NCI-H82 treated with DMSO at 0.1 percent for 48 hours (cell line): ENCODE results near the gene DGKG.

Experiments
- DNase-seq: peaks from one replicate; lab custom pipeline; 2025; ENCODE audit not compliant: unreplicated experiment; lab: John Stamatoyannopoulos, UW

DGKG gene

GRCh38 chr3:186118692-186119091 lies 243.3 kb downstream of the DGKG start:
- DNase-seq = no peak

- DNase-seq = no peak
Measured at GRCh38 chr3:186117521-186118134, 244.4 kb downstream of the DGKG start.

GRCh38 chr3:186115239-186115996 lies 246.6 kb downstream of the DGKG start:
- DNase-seq = no peak

- DNase-seq = no peak
Measured at GRCh38 chr3:186110975-186111974, 250.8 kb downstream of the DGKG start.

GRCh38 chr3:186109897-186110803 lies 251.9 kb downstream of the DGKG start:
- no peak for DNase-seq

- DNase-seq = peak; percentile 99
Measured at GRCh38 chr3:186108941-186109865, 252.8 kb downstream of the DGKG start, which contains the start of gene ETV5. ETV5 (minus strand) TSS chr3:186109089; CDS start chr3:186105868, 3,221 bp downstream.

- no peak for DNase-seq
Measured at GRCh38 chr3:186108106-186108940, 253.7 kb downstream of the DGKG start.

- DNase-seq = peak; percentile 75
Measured at GRCh38 chr3:186107215-186108105, 254.6 kb downstream of the DGKG start.

GRCh38 chr3:186105543-186105942 lies 256.5 kb downstream of the DGKG start:
- DNase-seq = no peak

GRCh38 chr3:186102687-186103086 lies 259.3 kb downstream of the DGKG start:
- no peak for DNase-seq

- peak; percentile 34 for DNase-seq
Measured at GRCh38 chr3:186100398-186100797, 261.6 kb downstream of the DGKG start.

- peak; percentile 70 for DNase-seq
Measured at GRCh38 chr3:186099178-186099577, 262.9 kb downstream of the DGKG start.

- DNase-seq = no peak
Measured at GRCh38 chr3:186098740-186099139, 263.3 kb downstream of the DGKG start.

- DNase-seq = peak; percentile 81
Measured at GRCh38 chr3:186097663-186098451, 264.2 kb downstream of the DGKG start.

GRCh38 chr3:186097317-186097662 lies 264.7 kb downstream of the DGKG start:
- DNase-seq = no peak
